Activated T-helper 2 cell treated with anti-CD3 and anti-CD28 coated beads, Interferon-gamma antibody, Interleukin-2, Interleukin-4, amounts not matched to agents 10 μg/mL and 5 μg/mL and 100 μg/mL, durations not matched to agents 14 hours and 24 hours and 36 hours (primary cell): ENCODE results near the gene SYCP2L. TPM values are rescaled to one million over a fixed set of nuclear protein-coding genes. Genes with fewer than 3 reads are reported as not detected.
"Not testable (repeated sequence)": the region's sequence is repeated elsewhere in the genome, so short reads cannot be mapped to it uniquely, and the experiment has no call there.

Experiments used
- DNase-seq: peaks from one replicate; pipeline ENCODE4 v3.0.0; 2021; ENCODE audit warnings: low spot score
- H3K27ac Mint-ChIP-seq: one replicate; pipeline ENCODE4 v1.8.0; 2021; ENCODE audit warnings: mixed read lengths
- H3K27me3 Mint-ChIP-seq: one replicate; pipeline ENCODE4 v1.8.0; 2021; ENCODE audit warnings: low read depth, mixed read lengths
- H3K36me3 Mint-ChIP-seq: one replicate; pipeline ENCODE4 v1.8.0; 2021; ENCODE audit warnings: low read depth, mixed read lengths
- H3K4me1 Mint-ChIP-seq: one replicate; pipeline ENCODE4 v1.8.0; 2021; ENCODE audit warnings: low read depth, mixed read lengths
- H3K4me3 Mint-ChIP-seq: one replicate; pipeline ENCODE4 v1.8.0; 2021; ENCODE audit warnings: low read depth, mild to moderate bottlenecking, moderate library complexity, mixed read lengths
- H3K9me3 Mint-ChIP-seq: one replicate; pipeline ENCODE4 v1.8.0; 2021; ENCODE audit warnings: mixed read lengths
- intact Hi-C: fragments of 100-400 bp; cut with micrococcal nuclease; formaldehyde crosslinking; loops from one replicate; pipeline ENCODE4 v1.15.1; 2023
- total RNA-seq: library from RNA; stranded (reverse); gene quantifications from 2 replicates; pipeline ENCODE4 v1.2.3, GENCODE V29; 2022

SYCP2L gene
- total RNA-seq, 1 donor from 2014 or later = 0.23 TPM

GRCh38 chr6:10861086-10861485 is 25.8 kb upstream of the SYCP2L start:
- no peak for DNase-seq
- Mint-ChIP-seq H3K27me3 (no peaks in the 10 kb centered on the region), H3K36me3 (no peaks in the 10 kb centered on the region), H3K9me3 (no peaks in the 10 kb centered on the region), H3K27ac (no peak overlapping the region), H3K4me1 (no peaks in the 10 kb centered on the region), H3K4me3 (no peak overlapping the region)
- intact Hi-C loops = no loop called here

GRCh38 chr6:10862361-10862760 is 24.5 kb upstream of the SYCP2L start:
- H3K36me3 Mint-ChIP-seq = no peaks in the 10 kb centered on the region
- intact Hi-C loops = no loop called here

GRCh38 chr6:10863031-10863430 is 23.8 kb upstream of the SYCP2L start:
- H3K36me3 Mint-ChIP-seq, H3K27me3 Mint-ChIP-seq, DNase-seq, H3K4me1 Mint-ChIP-seq, intact Hi-C loops, H3K4me3 Mint-ChIP-seq, H3K27ac Mint-ChIP-seq, H3K9me3 Mint-ChIP-seq: not testable (repeated sequence)

More at GRCh38 chr6:10862361-10862760, 24.5 kb upstream of the SYCP2L start:
- no peak for DNase-seq
- H3K4me3 Mint-ChIP-seq = no peak overlapping the region
- H3K4me1 Mint-ChIP-seq = no peaks in the 10 kb centered on the region
- H3K27ac Mint-ChIP-seq = no peak overlapping the region
- no peaks in the 10 kb centered on the region for H3K9me3 Mint-ChIP-seq
- H3K27me3 Mint-ChIP-seq = no peaks in the 10 kb centered on the region

GRCh38 chr6:10866709-10867108 is 20.1 kb upstream of the SYCP2L start:
- H3K36me3 Mint-ChIP-seq, H3K9me3 Mint-ChIP-seq, H3K4me1 Mint-ChIP-seq, H3K4me3 Mint-ChIP-seq, DNase-seq, intact Hi-C loops, H3K27ac Mint-ChIP-seq, H3K27me3 Mint-ChIP-seq: not testable (repeated sequence)

- Mint-ChIP-seq H3K4me3 (no peak overlapping the region), H3K36me3 (no peaks in the 10 kb centered on the region), H3K9me3 (no peaks in the 10 kb centered on the region), H3K4me1 (no peaks in the 10 kb centered on the region), H3K27ac (no peak overlapping the region), H3K27me3 (no peaks in the 10 kb centered on the region)
- intact Hi-C loops = no loop called here
- DNase-seq = no peak
These were observed 18.9 kb upstream of the SYCP2L start for GRCh38 chr6:10867952-10868351.

GRCh38 chr6:10873374-10873773 is 13.5 kb upstream of the SYCP2L start:
- no peaks in the 10 kb centered on the region for H3K9me3 Mint-ChIP-seq
- H3K4me3 Mint-ChIP-seq = no peak overlapping the region
- no peak overlapping the region for H3K27ac Mint-ChIP-seq
- intact Hi-C loops = no loop called here
- no peak for DNase-seq
- H3K4me1 Mint-ChIP-seq = no peaks in the 10 kb centered on the region
- H3K36me3 Mint-ChIP-seq = no peaks in the 10 kb centered on the region
- peaks cover under 1% of the 10 kb centered on the region for H3K27me3 Mint-ChIP-seq

- no peak overlapping the region for H3K4me3 Mint-ChIP-seq
- intact Hi-C loops = no loop called here
- H3K9me3 Mint-ChIP-seq = no peaks in the 10 kb centered on the region
- no peak for DNase-seq
- no peaks in the 10 kb centered on the region for H3K36me3 Mint-ChIP-seq
- H3K27me3 Mint-ChIP-seq = peaks cover 9% of the 10 kb centered on the region
- H3K27ac Mint-ChIP-seq = no peak overlapping the region
- H3K4me1 Mint-ChIP-seq = no peaks in the 10 kb centered on the region
These were observed 12.6 kb upstream of the SYCP2L start for GRCh38 chr6:10874207-10874606.

- no peaks in the 10 kb centered on the region for H3K9me3 Mint-ChIP-seq
- peaks cover 17% of the 10 kb centered on the region for H3K27me3 Mint-ChIP-seq
- no peak overlapping the region for H3K4me3 Mint-ChIP-seq
- H3K4me1 Mint-ChIP-seq = no peaks in the 10 kb centered on the region
- no peak overlapping the region for H3K27ac Mint-ChIP-seq
- DNase-seq = no peak
- intact Hi-C loops = no loop called here
- no peaks in the 10 kb centered on the region for H3K36me3 Mint-ChIP-seq
These were observed 11.8 kb upstream of the SYCP2L start for GRCh38 chr6:10875026-10875425.

- Mint-ChIP-seq H3K9me3 (no peaks in the 10 kb centered on the region), H3K27ac (no peak overlapping the region), H3K36me3 (no peaks in the 10 kb centered on the region), H3K27me3 (peaks cover 37% of the 10 kb centered on the region), H3K4me3 (no peak overlapping the region), H3K4me1 (peaks cover 2% of the 10 kb centered on the region)
- intact Hi-C loops = no loop called here
- DNase-seq = no peak
These were observed 9.8 kb upstream of the SYCP2L start for GRCh38 chr6:10877012-10877411.

- H3K27me3 Mint-ChIP-seq = peaks cover 44% of the 10 kb centered on the region
- no peak overlapping the region for H3K27ac Mint-ChIP-seq
- H3K36me3 Mint-ChIP-seq = no peaks in the 10 kb centered on the region
- H3K4me3 Mint-ChIP-seq = no peak overlapping the region
- no peak for DNase-seq
- intact Hi-C loops = no loop called here
- H3K4me1 Mint-ChIP-seq = peaks cover 3% of the 10 kb centered on the region
- no peaks in the 10 kb centered on the region for H3K9me3 Mint-ChIP-seq
These were observed 9.0 kb upstream of the SYCP2L start for GRCh38 chr6:10877871-10878270.

- no peak for DNase-seq
- Mint-ChIP-seq H3K4me3 (no peak overlapping the region), H3K4me1 (peaks cover 6% of the 10 kb centered on the region), H3K36me3 (no peaks in the 10 kb centered on the region), H3K27ac (no peak overlapping the region), H3K27me3 (peaks cover 65% of the 10 kb centered on the region), H3K9me3 (no peaks in the 10 kb centered on the region)
- intact Hi-C loops = loop anchor here (2.0 to 10.0 kb wide), 3 partner anchors 44 to 458 kb away; no protein-coding TSS in a partner anchor
These were observed 6.5 kb upstream of the SYCP2L start for GRCh38 chr6:10880366-10880765.

- H3K27me3 Mint-ChIP-seq = peaks cover 79% of the 10 kb centered on the region
- H3K4me1 Mint-ChIP-seq, H3K4me3 Mint-ChIP-seq, H3K36me3 Mint-ChIP-seq, H3K27ac Mint-ChIP-seq, DNase-seq, H3K9me3 Mint-ChIP-seq: not testable (repeated sequence)
- intact Hi-C loops = loop anchor here (5.0 to 10.0 kb wide), 2 partner anchors 143 to 460 kb away; no protein-coding TSS in a partner anchor
These were observed 4.6 kb upstream of the SYCP2L start for GRCh38 chr6:10882253-10882630.

- DNase-seq = no peak
- no peak overlapping the region for H3K4me3 Mint-ChIP-seq
- no peaks in the 10 kb centered on the region for H3K36me3 Mint-ChIP-seq
- intact Hi-C loops = loop anchor here (5.0 to 10.0 kb wide), 2 partner anchors 142 to 460 kb away; no protein-coding TSS in a partner anchor
- H3K27ac Mint-ChIP-seq = no peak overlapping the region
- peaks cover 83% of the 10 kb centered on the region for H3K27me3 Mint-ChIP-seq
- H3K4me1 Mint-ChIP-seq = peaks cover 6% of the 10 kb centered on the region
- no peaks in the 10 kb centered on the region for H3K9me3 Mint-ChIP-seq
These were observed 4.1 kb upstream of the SYCP2L start for GRCh38 chr6:10882657-10883171.
